ENCODE data around the gene YPEL3.

Gene YPEL3

GRCh38 chr16:30113711-30114333 lies 17.8 kb upstream of the YPEL3 start:
- H3K4me3 ChIP-seq (replicated peaks; ENCODE audit: insufficient read depth, low read length) = no peak overlapping the region
- no peak overlapping the region for H3K27ac ChIP-seq (replicated peaks)
- TF ChIP-seq GABPA (IDR thresholded peaks at IDR 0.05; ENCODE audit: low read depth) (no peak), POLR2AphosphoS5 (IDR thresholded peaks at IDR 0.05; ENCODE audit: low read depth) (no peak), SPI1 (IDR thresholded peaks at IDR 0.05; ENCODE audit: borderline replicate concordance, low read depth) (no peak), REST (IDR thresholded peaks at IDR 0.05; ENCODE audit: insufficient replicate concordance, low read depth) (no peak)
- TF ChIP-seq, protein P1, sequence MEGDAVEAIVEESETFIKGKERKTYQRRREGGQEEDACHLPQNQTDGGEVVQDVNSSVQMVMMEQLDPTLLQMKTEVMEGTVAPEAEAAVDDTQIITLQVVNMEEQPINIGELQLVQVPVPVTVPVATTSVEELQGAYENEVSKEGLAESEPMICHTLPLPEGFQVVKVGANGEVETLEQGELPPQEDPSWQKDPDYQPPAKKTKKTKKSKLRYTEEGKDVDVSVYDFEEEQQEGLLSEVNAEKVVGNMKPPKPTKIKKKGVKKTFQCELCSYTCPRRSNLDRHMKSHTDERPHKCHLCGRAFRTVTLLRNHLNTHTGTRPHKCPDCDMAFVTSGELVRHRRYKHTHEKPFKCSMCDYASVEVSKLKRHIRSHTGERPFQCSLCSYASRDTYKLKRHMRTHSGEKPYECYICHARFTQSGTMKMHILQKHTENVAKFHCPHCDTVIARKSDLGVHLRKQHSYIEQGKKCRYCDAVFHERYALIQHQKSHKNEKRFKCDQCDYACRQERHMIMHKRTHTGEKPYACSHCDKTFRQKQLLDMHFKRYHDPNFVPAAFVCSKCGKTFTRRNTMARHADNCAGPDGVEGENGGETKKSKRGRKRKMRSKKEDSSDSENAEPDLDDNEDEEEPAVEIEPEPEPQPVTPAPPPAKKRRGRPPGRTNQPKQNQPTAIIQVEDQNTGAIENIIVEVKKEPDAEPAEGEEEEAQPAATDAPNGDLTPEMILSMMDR (IDR thresholded peaks at IDR 0.05; ENCODE audit: insufficient read depth, low read length) = no peak
- no peak for DNase-seq (ENCODE audit: low read depth in 1 of 2, low spot score in 1 of 2)
- H3K27me3 ChIP-seq (ENCODE audit: insufficient read depth, poor library complexity, severe bottlenecking) = no peaks in the 10 kb centered on the region

DNA sequence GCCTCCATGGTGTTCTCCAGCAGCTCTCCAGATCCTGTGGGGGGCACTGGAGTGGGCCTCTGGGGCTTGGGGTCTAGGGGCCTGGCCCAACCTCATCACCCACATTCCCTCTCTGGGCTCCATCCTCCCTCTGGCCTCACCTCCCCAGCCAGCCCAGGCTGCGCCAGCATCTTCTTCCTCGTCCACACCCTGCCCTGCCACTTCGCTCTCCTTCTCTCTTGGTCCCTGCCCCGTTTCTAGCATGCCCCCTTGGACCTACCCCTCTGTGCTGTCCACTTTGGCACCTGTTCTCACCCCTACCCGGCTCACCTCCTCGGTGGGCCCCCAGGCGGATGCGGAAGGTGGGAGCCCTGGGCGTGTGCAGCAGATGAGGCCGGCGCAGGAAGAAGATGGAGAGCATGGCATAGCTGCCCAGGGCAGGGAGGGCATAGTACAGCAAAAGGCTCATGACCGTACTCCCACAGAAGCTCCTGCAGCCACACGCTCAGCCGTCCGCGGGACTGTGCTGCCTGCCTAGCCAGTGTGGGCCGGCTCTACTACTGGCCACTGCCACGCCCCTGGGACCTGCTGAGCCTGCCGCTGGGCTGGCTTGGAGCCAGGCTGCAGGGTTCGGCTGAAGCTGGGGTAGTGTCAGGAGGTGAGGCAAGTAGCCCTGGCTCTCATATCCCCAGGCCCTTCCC lies 17.2 kb upstream of the YPEL3 start, which contains the start of gene GDPD3:
Gene GDPD3, minus strand, starts transcription at position 507 of the 680 bp plus-strand sequence. Its CDS starts 59 bp downstream, at position 448.
- Histone ChIP-seq H3K4me3 (replicated peaks; ENCODE audit: insufficient read depth, low read length) (no peak within 1 kb of the TSS), H3K27me3 (ENCODE audit: insufficient read depth, poor library complexity, severe bottlenecking) (no peaks in the 10 kb centered on the region), H3K27ac (replicated peaks) (no peak within 1 kb of the TSS)
- DNase-seq (ENCODE audit: low read depth in 1 of 2, low spot score in 1 of 2) = no peak
- TF ChIP-seq GABPA (IDR thresholded peaks at IDR 0.05; ENCODE audit: low read depth) (no peak), REST (IDR thresholded peaks at IDR 0.05; ENCODE audit: insufficient replicate concordance, low read depth) (no peak), POLR2AphosphoS5 (IDR thresholded peaks at IDR 0.05; ENCODE audit: low read depth) (no peak), SPI1 (IDR thresholded peaks at IDR 0.05; ENCODE audit: borderline replicate concordance, low read depth) (no peak)
- TF ChIP-seq, protein P1 (IDR thresholded peaks at IDR 0.05; ENCODE audit: insufficient read depth, low read length) = no peak

- H3K27me3 ChIP-seq (ENCODE audit: insufficient read depth, poor library complexity, severe bottlenecking) = no peaks in the 10 kb centered on the region
- TF ChIP-seq POLR2AphosphoS5 (IDR thresholded peaks at IDR 0.05; ENCODE audit: low read depth) = no peak
- TF ChIP-seq GABPA (IDR thresholded peaks at IDR 0.05; ENCODE audit: low read depth) = no peak
- TF ChIP-seq, protein P1 (IDR thresholded peaks at IDR 0.05; ENCODE audit: insufficient read depth, low read length) = peak; percentile 53
- no peak overlapping the region for H3K4me3 ChIP-seq (replicated peaks; ENCODE audit: insufficient read depth, low read length)
- peak; percentile 52 to 55 for DNase-seq (ENCODE audit: low read depth in 1 of 2, low spot score in 1 of 2)
- no peak overlapping the region for H3K27ac ChIP-seq (replicated peaks)
Measured at GRCh38 chr16:30112197-30113030, 16.4 kb upstream of the YPEL3 start.

Data from HL-60 (cell line).